ENCODE measurements around the gene HEYL.
"Not testable (repeated sequence)": the region's sequence is repeated elsewhere in the genome, so short reads cannot be mapped to it uniquely, and the experiment has no call there.

The HEYL gene

DNA sequence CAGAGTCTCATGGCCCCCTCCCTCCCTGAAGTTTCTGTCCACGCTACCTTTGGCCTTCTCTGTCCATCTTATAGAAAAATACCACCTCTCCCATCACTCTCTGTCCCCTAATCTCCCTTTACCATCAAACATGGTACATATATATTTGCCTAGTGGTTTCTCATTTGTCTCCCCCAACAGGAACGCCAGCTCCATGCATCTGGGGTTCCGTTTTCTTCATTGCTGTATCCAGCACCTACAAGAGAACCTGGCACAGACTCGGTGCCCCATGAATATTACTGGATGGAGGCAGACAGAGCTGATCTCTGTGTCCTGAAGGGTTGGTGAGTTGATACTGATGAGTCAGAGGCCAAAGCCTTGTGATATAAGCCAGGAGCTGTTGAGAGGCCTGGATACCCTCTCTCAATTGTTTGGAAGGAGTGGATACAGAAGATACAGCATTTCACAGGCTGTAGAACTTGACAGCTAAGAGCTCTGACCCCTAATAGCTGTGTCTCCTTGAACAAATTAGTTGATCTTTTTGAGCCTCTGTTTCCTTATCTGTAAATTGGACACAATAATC is 21.9 kb downstream of the HEYL start:
- Mint-ChIP-seq H3K36me3 (ENCODE audit: low read depth) (no peaks in the 10 kb centered on the region), H3K27me3 (peaks cover 4% of the 10 kb centered on the region)

DNA sequence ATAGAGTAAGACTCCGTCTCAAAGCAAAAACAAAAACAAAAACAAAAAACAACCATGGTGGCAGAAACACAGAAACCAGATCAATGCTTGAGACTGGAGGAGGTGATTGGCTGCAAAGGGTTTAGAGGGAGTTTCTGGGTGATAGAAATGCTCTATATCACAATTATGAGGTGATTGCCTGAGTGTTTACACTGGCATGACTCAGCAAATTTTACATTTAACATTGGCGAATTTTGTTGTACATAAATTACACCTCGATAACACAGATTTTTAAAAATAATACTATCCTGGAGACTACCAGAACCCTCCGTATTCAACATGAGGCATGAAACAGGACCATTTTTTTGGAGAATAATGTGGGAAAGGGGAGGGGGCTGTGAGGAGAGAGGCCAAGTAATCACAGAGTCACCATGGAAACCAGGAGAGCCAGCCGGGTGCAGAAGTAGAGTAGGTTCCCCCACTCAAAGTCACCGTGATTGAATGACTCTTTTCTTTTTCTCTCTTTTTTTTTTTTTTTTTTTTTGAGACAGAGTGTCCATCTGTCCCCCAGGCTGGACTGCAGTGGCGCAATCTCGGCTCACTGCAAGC is 24.3 kb downstream of the HEYL start:
- Mint-ChIP-seq H3K36me3 (ENCODE audit: low read depth) (no peaks in the 10 kb centered on the region), H3K27me3 (peaks cover 4% of the 10 kb centered on the region), H3K27ac (no peak overlapping the region), H3K9me3 (no peaks in the 10 kb centered on the region), H3K4me1 (no peaks in the 10 kb centered on the region), H3K4me3 (no peak overlapping the region)
- ATAC-seq = no peak
- DNase-seq = no peak

More for the DNA sequence above, 21.9 kb downstream of the HEYL start:
- H3K4me3 Mint-ChIP-seq = no peak overlapping the region
- H3K4me1 Mint-ChIP-seq = no peaks in the 10 kb centered on the region
- H3K9me3 Mint-ChIP-seq = no peaks in the 10 kb centered on the region
- H3K27ac Mint-ChIP-seq = no peak overlapping the region
- DNase-seq = no peak
- no peak for ATAC-seq

DNA sequence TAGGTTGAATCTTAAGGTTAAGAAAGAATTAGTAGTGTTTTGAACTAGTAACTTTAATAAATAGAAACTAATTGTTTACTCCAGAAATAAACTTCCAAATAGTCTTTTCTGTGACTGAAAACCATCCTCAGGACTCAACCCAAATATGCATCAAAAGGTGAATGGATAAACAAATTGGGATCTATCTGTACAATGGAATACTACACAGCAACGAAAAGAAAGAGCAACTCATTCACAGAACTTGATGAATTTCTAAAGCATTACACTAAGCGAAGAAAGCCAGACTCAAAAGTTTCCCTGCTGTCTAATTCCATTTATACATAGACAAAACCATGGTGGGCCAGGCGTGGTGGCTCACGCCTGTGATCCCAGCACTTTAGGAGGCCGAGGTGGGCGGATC is 25.0 kb downstream of the HEYL start:
- H3K36me3 Mint-ChIP-seq (ENCODE audit: low read depth) = no peaks in the 10 kb centered on the region
- H3K9me3 Mint-ChIP-seq = no peaks in the 10 kb centered on the region
- no peak overlapping the region for H3K4me3 Mint-ChIP-seq
- ATAC-seq = no peak
- H3K4me1 Mint-ChIP-seq = peaks cover 2% of the 10 kb centered on the region
- no peak for DNase-seq
- no peak overlapping the region for H3K27ac Mint-ChIP-seq
- H3K27me3 Mint-ChIP-seq = peaks cover 4% of the 10 kb centered on the region

DNA sequence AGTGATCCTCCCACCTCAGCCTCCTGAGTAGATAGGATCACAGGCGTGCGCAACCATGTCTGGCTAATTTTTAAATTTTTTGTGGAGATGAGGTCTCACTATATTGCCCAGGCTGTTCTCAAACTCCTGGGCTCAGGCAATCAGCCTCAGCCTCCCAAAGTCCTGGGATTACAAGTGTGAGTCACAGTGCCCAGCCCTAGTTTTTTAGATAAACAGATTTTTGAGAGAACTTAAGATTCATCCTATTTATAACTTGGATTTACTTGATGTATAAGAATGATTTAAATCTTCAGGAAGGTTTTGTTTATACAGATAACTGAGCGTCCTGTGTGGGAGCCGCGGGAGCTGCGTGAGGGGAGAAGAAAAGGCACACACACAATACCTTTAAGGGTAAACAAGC is 26.2 kb downstream of the HEYL start:
- Mint-ChIP-seq H3K4me3 (no peak overlapping the region), H3K9me3 (no peaks in the 10 kb centered on the region), H3K27me3 (peaks cover 2% of the 10 kb centered on the region), H3K27ac (no peak overlapping the region), H3K4me1 (peaks cover 2% of the 10 kb centered on the region), H3K36me3 (ENCODE audit: low read depth) (no peaks in the 10 kb centered on the region)
- no peak for DNase-seq
- ATAC-seq = no peak

DNA sequence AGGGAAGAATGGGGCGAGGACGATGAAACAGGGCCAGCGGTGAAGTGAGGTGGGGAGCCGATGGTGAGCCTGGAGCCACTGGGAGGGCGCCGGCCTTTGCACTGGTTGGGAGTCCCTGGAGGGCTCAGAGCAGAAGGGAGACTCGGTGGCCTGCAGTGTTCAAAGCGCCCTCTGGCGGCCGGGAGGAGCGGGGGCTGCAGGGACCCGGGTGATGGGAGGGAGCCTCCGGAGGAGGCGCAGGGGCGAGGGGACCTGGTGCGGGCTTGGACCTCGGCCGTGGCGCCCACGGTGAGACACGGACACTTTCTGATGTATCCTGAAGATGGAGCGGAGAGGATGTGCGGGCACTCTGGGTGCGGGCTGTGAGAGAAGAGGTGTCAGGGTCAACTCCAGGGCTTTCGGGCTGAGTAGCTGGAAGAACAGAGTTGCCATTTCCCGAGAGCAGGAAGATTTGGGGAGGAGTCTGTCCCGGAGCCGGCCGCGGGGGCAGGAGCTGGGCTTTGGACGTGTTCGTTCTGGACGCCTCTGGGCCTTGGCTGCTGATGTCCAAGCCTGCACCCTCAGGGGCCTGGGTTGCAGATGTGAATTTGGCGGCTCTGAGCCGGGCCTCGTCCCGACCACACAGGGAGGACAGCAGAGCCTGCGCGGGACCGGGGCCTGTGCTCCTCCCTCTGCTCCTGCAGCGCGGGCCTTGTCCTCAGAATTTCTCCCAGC is 29.7 kb downstream of the HEYL start:
- H3K4me3 Mint-ChIP-seq = no peak overlapping the region
- ATAC-seq (peak; percentile 97), DNase-seq (peak; percentile 88)
- no peaks in the 10 kb centered on the region for H3K36me3 Mint-ChIP-seq (ENCODE audit: low read depth)
- H3K9me3 Mint-ChIP-seq = no peaks in the 10 kb centered on the region
- H3K27ac Mint-ChIP-seq = no peak overlapping the region
- H3K4me1 Mint-ChIP-seq = peaks cover 6% of the 10 kb centered on the region
- no peaks in the 10 kb centered on the region for H3K27me3 Mint-ChIP-seq

DNA sequence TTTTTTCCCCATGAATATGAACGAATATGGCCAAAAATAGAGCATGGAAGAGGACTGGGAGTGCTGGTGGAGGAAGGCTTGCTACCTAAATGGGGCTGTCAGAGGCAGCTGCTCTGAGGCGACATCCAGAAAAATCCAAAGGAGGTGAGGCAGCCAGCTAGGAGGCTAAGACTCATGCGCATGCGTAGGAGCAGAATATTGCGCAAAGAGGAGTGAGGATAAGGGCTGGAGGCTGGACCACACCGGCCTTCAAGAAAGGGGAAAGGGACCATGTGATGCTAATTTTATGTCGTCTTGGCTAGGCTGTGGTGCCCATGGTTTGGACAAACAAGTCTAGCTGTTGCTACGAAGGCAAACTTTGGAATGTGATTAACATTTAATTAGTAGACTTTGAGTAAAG is 30.5 kb downstream of the HEYL start:
- H3K36me3 Mint-ChIP-seq (ENCODE audit: low read depth) = no peaks in the 10 kb centered on the region
- DNase-seq (no peak), ATAC-seq (no peak)
- H3K9me3 Mint-ChIP-seq = no peaks in the 10 kb centered on the region
- H3K27me3 Mint-ChIP-seq = peaks cover 3% of the 10 kb centered on the region
- no peak overlapping the region for H3K27ac Mint-ChIP-seq
- H3K4me3 Mint-ChIP-seq = no peak overlapping the region
- H3K4me1 Mint-ChIP-seq = peaks cover 6% of the 10 kb centered on the region

DNA sequence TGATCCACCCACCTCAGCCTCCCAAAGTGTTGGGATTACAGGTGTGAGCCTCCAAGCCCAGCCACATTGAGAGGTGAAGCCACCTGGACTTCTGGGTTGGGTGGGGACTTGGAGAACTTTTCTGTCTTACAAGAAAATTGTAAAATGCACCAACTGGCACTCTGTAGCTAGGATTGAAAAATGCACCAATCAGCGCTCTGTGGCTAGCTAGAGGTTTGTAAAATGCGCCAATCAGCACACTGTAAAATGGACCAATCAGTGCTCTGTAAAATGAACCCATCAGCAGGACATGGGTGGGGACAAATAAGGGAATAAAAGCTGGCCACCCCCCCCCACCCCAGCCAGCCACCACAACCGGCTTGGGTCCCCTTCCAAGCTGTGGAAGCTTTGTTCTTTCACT is 35.8 kb downstream of the HEYL start:
- H3K36me3 Mint-ChIP-seq (ENCODE audit: low read depth); H3K4me3 Mint-ChIP-seq; DNase-seq; H3K27ac Mint-ChIP-seq; H3K4me1 Mint-ChIP-seq; ATAC-seq; H3K9me3 Mint-ChIP-seq: not testable (repeated sequence)
- peaks cover 19% of the 10 kb centered on the region for H3K27me3 Mint-ChIP-seq

DNA sequence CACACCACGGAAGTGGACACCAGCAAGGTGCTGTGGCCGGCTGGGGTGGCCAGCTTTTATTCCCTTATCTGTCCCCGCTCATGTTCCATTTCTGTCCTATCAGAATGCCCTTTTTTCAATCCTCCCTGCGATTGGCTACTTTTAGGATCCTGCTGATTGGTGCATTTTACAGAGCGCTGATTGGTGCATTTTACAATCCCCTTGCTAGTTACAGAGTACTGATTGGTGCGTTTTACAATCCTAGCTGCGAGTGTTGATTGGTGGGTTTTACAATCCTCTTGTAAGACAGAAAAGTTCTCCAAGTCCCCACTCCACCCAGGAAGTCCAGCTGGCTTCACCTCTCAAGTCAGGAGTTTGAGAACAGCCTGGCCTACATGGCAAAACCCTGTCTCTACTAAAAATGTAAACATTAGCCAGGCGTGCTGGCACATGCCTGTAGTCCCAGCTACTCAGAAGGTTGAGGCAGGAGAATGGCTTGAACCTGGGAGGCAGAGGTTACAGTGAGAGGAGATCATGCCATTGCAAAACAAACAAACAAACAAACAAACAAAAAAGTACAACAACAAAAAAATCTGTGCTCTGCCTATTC is 37.7 kb downstream of the HEYL start:
- not testable (repeated sequence) for ATAC-seq; H3K36me3 Mint-ChIP-seq (ENCODE audit: low read depth); H3K27ac Mint-ChIP-seq; H3K9me3 Mint-ChIP-seq; H3K4me3 Mint-ChIP-seq; DNase-seq
- Mint-ChIP-seq H3K4me1 (peaks cover 15% of the 10 kb centered on the region), H3K27me3 (peaks cover 23% of the 10 kb centered on the region)

DNA sequence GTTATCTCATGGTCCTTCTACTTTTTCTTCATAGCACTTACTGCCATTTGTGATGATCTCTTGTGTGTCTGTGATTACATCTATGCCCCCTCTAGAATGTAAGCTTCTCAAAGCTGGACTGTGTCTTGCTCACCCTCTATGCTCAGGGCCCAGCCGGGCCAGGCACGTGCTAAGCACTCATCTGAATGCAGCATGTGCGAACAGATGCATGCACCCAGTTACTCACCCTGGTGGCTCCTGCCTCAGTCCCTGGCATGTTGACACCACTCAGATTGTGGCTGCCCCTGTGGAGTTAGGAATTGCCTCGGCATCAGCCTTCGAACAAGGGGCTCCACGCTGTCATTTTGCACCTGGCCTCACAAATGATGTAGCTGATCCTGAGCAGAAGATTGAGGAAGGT is 43.3 kb downstream of the HEYL start:
- Mint-ChIP-seq H3K4me1 (peaks cover 11% of the 10 kb centered on the region), H3K36me3 (ENCODE audit: low read depth) (no peaks in the 10 kb centered on the region), H3K27me3 (peaks cover 14% of the 10 kb centered on the region), H3K4me3 (no peak overlapping the region), H3K27ac (no peak overlapping the region), H3K9me3 (no peaks in the 10 kb centered on the region)
- ATAC-seq = no peak
- no peak for DNase-seq

DNA sequence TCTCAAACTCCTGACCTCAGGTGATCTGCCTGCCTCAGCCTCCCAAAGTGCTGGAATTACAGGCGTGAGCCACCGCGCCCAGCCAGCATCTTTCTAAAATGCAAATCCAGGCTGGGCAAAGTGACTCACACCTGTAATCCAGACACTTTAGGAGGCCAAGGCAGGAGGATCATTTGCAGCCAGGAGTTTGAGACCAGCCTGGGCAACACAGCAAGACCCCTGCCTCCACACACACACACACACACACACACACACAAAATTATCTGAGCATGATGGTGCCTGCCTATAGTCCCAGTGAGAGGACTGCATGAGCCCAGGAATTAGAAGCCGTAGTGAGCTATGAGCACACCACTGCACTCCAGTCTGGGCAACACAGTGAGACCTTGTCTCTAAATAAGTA is 46.1 kb downstream of the HEYL start:
- Mint-ChIP-seq H3K4me1 (peaks cover 6% of the 10 kb centered on the region), H3K36me3 (ENCODE audit: low read depth) (no peaks in the 10 kb centered on the region), H3K27me3 (peaks cover 10% of the 10 kb centered on the region), H3K4me3 (no peak overlapping the region), H3K27ac (no peak overlapping the region), H3K9me3 (no peaks in the 10 kb centered on the region)
- ATAC-seq (no peak), DNase-seq (no peak)

DNA sequence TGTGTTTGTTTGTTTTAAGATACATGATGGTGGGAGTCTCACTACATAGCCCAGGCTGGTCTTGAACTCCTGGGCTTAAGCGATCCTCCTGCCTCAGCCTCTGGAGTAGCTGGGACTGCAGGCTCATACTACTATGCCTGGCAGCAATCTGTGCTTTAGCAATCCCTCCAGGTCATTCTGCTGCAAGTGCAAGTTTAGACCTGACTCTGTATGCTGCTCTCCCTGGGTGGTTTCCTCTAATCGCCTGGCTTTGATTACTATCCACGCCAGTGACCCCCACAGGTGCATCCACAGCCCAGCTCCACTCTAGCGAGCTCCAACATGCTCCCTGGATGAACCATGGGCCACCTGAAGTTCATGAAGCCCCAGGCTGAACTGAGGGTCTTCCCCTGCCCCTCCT is 47.4 kb downstream of the HEYL start:
- no peak for ATAC-seq
- Mint-ChIP-seq H3K4me1 (no peaks in the 10 kb centered on the region), H3K9me3 (no peaks in the 10 kb centered on the region), H3K36me3 (ENCODE audit: low read depth) (no peaks in the 10 kb centered on the region), H3K4me3 (no peak overlapping the region), H3K27ac (no peak overlapping the region), H3K27me3 (peaks cover 7% of the 10 kb centered on the region)
- no peak for DNase-seq

DNA sequence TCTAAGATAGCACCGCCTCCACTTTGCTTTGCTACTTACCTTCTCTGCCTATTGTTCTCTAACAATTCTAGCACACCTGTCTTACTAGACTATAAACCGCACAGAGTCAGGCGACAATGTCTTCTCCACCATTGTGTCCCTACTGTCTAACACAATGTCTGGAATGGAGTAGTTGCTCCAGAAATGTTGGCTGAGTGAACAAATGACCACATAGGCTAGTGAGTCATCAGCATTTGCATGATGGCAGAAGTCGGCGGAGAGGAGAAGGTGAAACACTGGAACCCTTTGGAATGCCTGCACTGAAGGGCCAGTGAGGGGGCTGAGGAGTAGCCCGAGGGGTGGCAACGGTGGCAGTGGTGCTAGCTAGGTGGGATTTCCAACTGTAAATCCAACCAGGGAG is 48.9 kb downstream of the HEYL start:
- H3K36me3 Mint-ChIP-seq (ENCODE audit: low read depth) = no peaks in the 10 kb centered on the region
- H3K4me1 Mint-ChIP-seq = no peaks in the 10 kb centered on the region
- no peak for DNase-seq
- H3K27me3 Mint-ChIP-seq = peaks cover 5% of the 10 kb centered on the region
- ATAC-seq = no peak
- no peak overlapping the region for H3K27ac Mint-ChIP-seq
- no peaks in the 10 kb centered on the region for H3K9me3 Mint-ChIP-seq
- no peak overlapping the region for H3K4me3 Mint-ChIP-seq

DNA sequence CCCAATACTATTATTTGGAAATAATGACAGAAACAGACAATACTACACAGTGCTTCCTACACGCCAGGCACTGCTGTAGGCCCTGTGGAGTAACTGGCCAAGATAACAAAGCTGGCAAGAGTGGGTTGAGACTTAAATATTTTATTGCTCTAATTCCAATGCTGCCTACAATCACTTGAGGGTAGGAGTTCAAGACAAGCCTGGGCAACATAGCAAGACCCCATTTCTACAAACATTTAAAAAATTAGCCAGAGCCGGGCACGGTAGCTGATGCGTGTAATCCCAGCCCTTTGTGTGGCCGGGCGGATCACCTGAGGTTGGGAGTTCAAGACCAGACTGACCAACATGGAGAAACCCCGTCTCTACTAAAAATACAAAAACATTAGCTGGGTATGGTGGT is 53.5 kb downstream of the HEYL start:
- H3K27ac Mint-ChIP-seq = no peak overlapping the region
- H3K9me3 Mint-ChIP-seq = no peaks in the 10 kb centered on the region

DNA sequence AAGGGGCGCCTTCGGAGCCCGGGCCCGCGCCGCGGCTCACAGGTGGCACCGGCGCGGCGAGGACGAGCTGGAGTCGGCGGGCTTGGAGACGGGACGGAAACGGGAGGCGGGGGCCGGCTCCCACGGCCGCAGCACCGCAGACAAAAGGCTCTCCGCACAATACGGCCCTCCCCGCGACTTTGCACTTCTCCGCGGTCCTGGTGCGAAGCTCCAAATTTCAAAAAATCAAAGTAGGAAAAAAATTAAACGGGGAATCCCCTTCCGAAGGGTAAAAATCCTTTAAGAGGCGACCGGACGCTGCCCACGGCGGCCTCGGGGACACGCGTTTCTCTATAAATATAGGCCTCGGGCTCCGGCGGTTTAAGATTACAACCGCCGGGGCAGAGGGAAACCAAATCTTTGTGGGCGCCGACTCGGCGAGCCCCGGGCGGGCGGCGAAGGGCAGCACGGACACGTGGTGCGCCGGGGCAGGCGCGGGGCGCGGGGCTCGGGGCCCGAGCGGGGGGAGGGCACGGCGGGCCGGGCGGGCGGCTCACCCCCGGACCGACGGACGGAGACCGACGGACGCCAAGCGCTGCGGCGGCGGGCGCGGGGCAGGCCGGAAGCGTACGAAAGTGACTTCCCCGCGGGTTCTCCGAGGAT is 63.3 kb downstream of the HEYL start:
- H3K4me3 Mint-ChIP-seq = peak overlapping the region; percentile 86
- ATAC-seq = no peak
- peaks cover 43% of the 10 kb centered on the region for H3K4me1 Mint-ChIP-seq
- peak overlapping the region; percentile 90 for H3K27ac Mint-ChIP-seq
- peaks cover 46% of the 10 kb centered on the region for H3K36me3 Mint-ChIP-seq (ENCODE audit: low read depth)
- peak; percentile 33 for DNase-seq
- no peaks in the 10 kb centered on the region for H3K9me3 Mint-ChIP-seq
- H3K27me3 Mint-ChIP-seq = no peaks in the 10 kb centered on the region

More for the DNA sequence above, 53.5 kb downstream of the HEYL start:
- ATAC-seq = no peak
- DNase-seq = no peak
- Mint-ChIP-seq H3K4me1 (no peaks in the 10 kb centered on the region), H3K27me3 (peaks cover 2% of the 10 kb centered on the region), H3K36me3 (ENCODE audit: low read depth) (no peaks in the 10 kb centered on the region), H3K4me3 (no peak overlapping the region)

All from activated naive CD8-positive, alpha-beta T cell treated with anti-CD3 and anti-CD28 coated beads, Interleukin-2, amount 50 U/mL, for 24 hours (primary cell).